ENCODE data around the gene PHF23.
A peak's percentile ranks its signal among the peaks of the same experiment; 100 is the strongest.

PHF23 gene

DNA sequence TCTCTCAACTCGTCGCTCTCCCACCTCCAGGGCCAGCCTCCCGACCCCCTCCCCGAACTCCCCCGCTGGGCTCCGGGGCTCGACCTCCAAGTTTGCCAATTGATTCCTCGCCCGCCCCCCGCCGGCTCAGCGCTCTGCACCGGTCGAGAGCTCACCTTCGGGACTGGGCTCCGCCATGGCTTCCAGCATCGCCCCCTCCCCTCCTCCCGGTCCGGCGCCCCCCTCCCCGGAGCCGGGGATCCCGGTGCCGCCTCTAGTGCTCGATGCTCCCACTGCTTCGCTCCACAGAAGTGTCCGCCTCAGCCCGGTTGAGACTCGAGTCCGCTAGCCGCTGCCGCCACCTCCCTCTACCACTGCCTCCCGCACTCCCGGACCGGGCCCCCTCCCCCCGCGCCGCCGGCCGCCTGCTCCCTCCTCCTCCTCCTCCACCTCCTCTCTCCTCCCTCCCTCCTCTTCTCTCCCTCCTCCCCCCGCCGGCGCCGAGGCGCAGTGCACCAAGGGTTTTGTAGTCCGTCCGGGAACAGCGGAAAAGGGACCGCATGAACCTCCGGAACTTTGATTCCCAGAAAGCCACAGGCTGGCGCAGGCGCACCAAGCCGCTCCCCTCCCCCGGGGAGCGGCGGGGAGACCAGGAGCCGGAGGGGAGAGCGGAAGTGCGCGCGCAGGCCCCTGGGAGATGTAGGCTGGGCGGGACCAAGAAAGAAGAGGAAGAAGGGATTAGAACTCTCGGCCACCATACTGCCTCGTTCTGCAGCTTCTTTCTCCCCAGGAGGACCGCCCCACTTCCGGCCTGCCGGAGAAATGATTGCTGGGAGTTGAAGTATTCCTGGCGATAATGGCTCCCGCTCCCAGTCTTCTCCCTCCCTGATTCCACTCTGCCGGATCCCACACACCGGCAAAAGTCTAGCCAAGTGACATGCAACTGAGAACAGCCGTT is at the start of gene PHF23:
PHF23 (minus strand) TSS at position 367 of the 937 bp plus-strand sequence; CDS start at position 189, 178 bp downstream.
- peak; percentile 100 for DNase-seq

DNA sequence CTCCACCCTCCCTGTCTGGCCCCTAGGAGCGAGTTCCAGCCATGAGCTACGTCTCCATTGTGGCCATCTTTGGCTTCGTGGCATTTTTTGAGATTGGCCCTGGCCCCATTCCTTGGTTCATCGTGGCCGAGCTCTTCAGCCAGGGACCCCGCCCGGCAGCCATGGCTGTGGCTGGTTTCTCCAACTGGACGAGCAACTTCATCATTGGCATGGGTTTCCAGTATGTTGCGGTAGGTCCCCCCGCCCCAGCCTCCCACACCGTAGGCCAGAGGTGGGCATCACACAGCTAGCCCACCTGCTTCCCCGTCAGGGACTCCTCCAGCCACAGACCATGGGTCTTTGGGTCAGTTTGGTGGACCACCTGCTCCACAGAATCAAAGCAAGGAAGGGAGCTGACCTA is 46.4 kb upstream of the PHF23 start:
- DNase-seq = no peak

- no peak for DNase-seq
Observed at GRCh38 chr17:7284911-7285310, 45.7 kb upstream of the PHF23 start.

GRCh38 chr17:7283471-7284216 is 44.4 kb upstream of the PHF23 start:
- no peak for DNase-seq

GRCh38 chr17:7282752-7283321 is 43.6 kb upstream of the PHF23 start:
- DNase-seq = no peak

DNA sequence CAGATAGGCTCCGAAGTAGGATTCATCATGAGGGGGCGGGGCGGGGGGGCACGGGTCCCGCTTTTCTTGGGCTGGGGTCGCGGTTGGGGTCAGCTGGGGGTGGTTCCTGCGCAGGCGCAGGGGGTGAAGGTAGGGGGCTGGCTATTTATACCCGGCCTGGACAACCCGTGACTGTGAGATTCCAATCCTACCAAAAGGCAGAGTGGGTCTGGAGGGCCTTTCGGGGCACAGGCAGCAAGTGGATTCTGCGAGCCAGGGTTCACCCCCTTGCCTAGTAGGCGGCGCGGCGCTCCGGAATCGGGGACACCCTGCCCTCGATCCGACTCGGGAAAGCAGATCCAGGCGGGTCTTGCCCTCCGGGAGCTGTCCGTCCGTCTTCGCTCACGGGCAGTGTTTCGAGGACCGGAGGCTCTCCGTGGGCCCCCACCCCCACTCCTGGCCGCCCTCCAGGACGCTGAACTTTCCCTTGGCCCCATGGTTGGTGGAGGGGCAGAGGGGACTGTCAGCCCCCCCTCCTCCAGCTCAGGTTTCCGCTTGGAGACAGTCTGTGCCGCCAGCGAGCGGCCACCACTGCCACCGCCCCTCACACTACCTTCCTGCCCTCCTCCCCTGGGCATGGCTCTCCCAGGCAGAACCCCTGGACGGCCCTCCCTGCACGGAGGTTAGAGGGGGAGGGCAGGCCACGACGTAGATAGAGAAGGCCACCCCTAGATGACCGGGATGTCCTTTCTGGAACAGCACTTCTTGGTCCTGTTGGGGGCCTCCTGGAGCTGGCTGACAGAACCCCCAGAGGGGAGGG is 42.9 kb upstream of the PHF23 start:
- no peak for DNase-seq

DNA sequence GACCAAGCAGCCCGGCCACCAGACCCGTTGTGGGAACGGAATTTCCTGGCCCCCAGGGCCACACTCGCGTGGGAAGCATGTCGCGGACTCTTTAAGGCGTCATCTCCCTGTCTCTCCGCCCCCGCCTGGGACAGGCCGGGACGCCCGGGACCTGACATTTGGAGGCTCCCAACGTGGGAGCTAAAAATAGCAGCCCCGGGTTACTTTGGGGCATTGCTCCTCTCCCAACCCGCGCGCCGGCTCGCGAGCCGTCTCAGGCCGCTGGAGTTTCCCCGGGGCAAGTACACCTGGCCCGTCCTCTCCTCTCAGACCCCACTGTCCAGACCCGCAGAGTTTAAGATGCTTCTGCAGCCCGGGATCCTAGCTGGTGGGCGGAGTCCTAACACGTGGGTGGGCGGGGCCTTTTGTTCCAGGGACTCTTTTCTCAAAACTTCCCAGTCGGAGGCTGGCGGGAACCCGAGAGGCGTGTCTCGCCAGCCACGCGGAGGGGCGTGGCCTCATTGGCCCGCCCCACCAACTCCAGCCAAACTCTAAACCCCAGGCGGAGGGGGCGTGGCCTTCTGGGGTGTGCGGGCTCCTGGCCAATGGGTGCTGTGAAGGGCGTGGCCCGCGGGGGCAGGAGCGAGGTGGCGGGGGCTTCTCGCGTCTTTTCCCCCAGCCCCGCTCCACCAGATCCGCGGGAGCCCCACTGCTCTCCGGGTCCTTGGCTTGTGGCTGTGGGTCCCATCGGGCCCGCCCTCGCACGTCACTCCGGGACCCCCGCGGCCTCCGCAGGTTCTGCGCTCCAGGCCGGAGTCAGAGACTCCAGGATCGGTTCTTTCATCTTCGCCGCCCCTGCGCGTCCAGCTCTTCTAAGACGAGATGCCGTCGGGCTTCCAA is 42.1 kb upstream of the PHF23 start, which contains the start of gene SLC2A4:
SLC2A4 (plus strand) TSS at position 645 of the 879 bp plus-strand sequence; CDS start at position 862, 217 bp downstream.
- peak; percentile 94 for DNase-seq

DNA sequence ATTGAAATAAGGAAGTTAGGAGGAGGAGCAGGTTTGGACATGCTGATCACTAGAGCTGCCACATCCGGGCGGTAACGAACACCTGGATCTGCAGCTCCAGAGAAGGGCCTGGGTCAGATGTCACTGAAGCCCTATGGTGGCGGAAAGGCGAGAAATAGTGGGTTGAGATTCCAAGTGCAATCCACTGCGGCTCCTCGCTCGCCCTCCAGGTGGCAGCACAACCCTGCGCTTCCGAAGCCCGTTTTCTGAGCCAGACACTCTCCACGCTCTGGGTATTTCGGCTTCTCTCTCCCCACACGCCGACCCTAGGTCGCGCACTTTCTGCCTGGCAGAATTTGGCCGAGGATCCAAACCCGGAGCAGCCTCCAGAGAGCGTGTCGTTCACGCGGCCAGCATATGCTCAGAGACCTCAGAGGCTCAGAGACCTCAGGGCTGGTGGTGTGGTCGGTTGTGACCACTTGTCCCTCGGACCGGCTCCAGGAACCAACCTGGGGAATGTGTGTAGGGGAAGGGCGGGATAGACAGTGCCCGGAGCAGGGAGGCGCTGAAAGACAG is 41.3 kb upstream of the PHF23 start:
- DNase-seq = peak; percentile 68

- no peak for DNase-seq
Observed at GRCh38 chr17:7279448-7279847, 40.2 kb upstream of the PHF23 start.

- no peak for DNase-seq
Observed at GRCh38 chr17:7266784-7267183, 27.5 kb upstream of the PHF23 start.

DNA sequence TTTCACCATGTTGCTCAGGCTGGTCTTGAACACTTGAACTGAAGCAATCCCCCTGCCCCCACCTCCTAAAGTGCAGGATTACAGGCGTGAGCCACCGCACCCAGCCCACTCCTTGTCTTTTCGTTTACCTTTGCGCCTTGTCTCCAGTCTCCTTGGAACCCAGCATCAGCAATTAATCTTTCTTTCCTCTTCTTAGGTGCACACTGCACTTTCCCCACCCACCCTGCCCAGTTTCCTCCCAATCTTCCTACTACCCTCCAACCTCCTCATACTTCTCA is 24.5 kb upstream of the PHF23 start:
- no peak for DNase-seq

GRCh38 chr17:7262935-7263800 is 23.9 kb upstream of the PHF23 start:
- DNase-seq = no peak

DNA sequence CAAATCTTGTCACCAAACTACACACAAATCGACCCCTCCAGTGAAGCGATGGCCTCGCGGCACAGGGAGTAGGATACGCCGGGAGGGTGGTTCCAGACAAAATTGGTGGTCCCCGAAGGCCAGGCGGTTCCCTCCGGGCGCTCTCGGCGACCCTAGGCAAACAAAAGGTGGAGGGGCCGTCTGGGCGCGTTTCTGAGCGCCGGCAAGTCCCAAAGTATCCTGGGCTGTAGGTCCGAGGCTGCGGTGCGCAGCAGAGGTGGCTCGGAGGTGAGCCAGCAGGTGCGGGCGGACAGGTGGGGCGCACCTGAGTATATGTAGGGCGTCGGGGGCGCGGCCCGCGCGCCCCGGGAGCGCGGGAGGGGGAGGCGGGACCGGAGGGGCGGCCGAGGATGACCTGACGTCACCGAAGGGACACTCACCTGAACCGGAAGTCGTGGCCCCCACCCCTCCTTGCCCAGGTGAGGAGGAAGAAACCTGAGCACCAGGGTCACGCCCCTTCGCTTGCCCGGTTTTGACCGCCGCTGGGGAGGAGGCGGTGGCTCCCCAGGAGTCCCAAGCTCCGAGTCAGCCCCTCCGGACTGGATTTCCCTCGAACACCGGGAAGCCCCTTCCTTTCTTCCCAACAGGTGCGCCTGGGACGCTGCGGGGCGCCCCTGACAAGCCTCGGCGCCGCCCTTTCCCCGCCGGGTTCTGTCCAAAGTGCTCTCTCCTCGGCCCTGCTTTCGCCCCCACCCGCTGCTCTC is 23.1 kb upstream of the PHF23 start, which contains the start of gene CLDN7:
CLDN7 (minus strand) TSS at position 287 of the 743 bp plus-strand sequence. CDS start 435 bp downstream, outside the sequence.
- DNase-seq = no peak

DNA sequence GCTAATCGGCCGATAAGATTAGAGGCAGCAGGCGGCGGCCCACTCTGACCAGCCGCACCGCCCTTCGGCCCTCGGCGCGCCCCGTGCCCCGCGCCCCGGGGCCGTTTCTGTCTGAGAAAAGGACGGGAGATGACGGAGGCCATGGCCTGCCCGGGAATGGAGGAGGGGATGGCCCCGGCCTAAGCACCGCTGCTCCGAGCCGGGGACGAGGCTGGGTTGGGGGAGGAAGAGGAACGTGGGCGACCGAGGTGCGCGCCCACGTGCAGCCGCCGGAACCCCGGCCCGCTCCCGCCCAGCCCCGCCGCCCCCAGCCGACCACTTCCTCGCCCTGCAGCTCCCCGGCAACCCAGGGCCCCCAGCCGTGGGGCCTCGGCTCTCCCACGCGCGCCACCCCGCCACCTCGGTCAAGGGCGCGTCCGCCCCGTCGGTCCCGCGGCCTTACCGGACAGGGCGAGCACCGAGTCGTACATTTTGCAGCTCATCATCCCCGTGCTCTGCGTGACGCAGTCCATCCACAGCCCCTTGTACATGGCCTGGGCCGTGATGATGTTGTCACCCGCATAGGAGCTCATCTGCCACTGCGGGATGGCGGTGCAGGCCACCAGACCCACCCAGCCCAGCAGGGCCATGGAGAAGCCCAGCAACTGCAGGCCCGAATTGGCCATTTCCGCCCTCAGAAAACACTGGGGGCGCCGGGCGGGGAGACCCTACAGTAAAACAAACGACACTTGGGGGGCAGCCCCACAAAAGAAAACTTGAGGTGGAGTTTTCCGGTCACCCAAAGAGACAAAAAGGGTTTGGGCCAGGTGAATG is 22.3 kb upstream of the PHF23 start:
- DNase-seq = no peak

DNA sequence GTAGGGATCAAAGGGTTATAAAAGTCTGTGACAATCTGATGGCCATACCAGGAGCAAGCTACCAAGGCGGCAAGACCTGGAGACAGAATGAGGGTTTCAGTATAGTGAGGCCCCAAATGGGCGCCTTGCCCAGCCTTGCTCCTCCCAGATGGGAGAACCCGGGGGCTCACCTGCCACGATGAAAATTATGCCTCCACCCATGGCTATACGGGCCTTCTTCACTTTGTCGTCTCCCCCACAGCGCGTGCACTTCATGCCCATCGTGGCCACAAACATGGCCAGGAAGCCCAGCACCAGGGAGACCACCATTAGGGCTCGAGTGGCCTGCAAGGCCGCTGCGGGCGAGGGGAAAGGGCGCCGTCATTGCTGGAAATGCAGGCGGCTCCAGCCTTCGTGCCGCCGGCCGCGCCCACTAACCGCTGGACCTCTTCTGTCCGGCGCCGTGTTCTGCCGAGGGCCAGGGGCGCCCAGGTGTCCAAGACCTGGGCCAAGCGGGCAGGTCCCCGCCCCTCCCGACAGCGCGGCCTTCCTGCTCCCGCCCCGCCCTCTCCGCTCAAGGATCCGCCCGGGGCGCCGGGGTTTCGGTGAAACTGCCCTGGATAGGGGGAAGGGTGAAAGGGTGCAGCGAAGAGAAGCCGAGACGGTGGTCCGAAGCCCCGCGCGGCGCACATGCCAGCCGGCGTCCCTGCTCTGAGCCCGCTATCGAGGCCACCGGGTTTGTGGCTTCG is 21.6 kb upstream of the PHF23 start:
- no peak for DNase-seq

- no peak for DNase-seq
Observed at GRCh38 chr17:7260151-7260550, 20.9 kb upstream of the PHF23 start.

DNA sequence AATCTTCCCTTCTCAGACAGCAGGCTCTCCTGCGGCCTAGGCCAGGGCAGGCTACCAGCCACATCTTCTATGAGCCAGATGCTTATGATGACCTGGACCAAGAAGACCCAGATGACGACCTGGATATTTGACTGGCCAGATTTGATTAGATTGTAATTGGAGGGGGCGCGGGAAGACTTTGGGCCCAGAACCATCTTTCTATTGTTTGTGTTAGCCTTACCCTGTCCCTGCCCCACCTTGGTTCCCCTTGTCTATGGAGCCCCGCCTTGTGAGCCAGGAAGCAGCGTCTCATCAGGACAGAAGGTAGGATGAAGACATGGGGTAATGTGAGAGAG is 20.3 kb upstream of the PHF23 start:
- DNase-seq = no peak

Data from fibroblast of skin of right biceps (primary cell).